GM15510 (cell line): ENCODE data around the gene KIRREL3.

Source experiments
- POLR2A ChIP-seq: IDR thresholded peaks from 3 replicates; pipeline ENCODE4 v1.6.1; 2011; ENCODE audit warnings: borderline replicate concordance; ENCODE audit not compliant: insufficient read length; ENCODE audit errors: extremely low read depth

The KIRREL3 gene

GRCh38 chr11:126886636-126887035 is 113.9 kb downstream of the KIRREL3 start:
- no peak for TF ChIP-seq POLR2A

GRCh38 chr11:126886085-126886484 is 114.5 kb downstream of the KIRREL3 start:
- TF ChIP-seq POLR2A = no peak

GRCh38 chr11:126884594-126884993 is 116.0 kb downstream of the KIRREL3 start:
- TF ChIP-seq POLR2A = no peak

- TF ChIP-seq POLR2A = no peak
Measured at GRCh38 chr11:126884192-126884591, 116.4 kb downstream of the KIRREL3 start.

- no peak for TF ChIP-seq POLR2A
Measured at GRCh38 chr11:126880872-126881271, 119.7 kb downstream of the KIRREL3 start.

GRCh38 chr11:126879516-126879915 is 121.1 kb downstream of the KIRREL3 start:
- no peak for TF ChIP-seq POLR2A

GRCh38 chr11:126878913-126879482 is 121.6 kb downstream of the KIRREL3 start:
- no peak for TF ChIP-seq POLR2A

- no peak for TF ChIP-seq POLR2A
Measured at GRCh38 chr11:126874831-126875230, 125.7 kb downstream of the KIRREL3 start.

- no peak for TF ChIP-seq POLR2A
Measured at GRCh38 chr11:126874276-126874675, 126.3 kb downstream of the KIRREL3 start.

- no peak for TF ChIP-seq POLR2A
Measured at GRCh38 chr11:126871792-126872191, 128.8 kb downstream of the KIRREL3 start.

GRCh38 chr11:126870021-126870420 is 130.5 kb downstream of the KIRREL3 start:
- no peak for TF ChIP-seq POLR2A

- TF ChIP-seq POLR2A = no peak
Measured at GRCh38 chr11:126868741-126869140, 131.8 kb downstream of the KIRREL3 start.

- no peak for TF ChIP-seq POLR2A
Measured at GRCh38 chr11:126864934-126865333, 135.6 kb downstream of the KIRREL3 start.

GRCh38 chr11:126863294-126863997 is 137.1 kb downstream of the KIRREL3 start:
- no peak for TF ChIP-seq POLR2A

- TF ChIP-seq POLR2A = no peak
Measured at GRCh38 chr11:126862664-126863243, 137.8 kb downstream of the KIRREL3 start.
